ENCODE data around the gene HOXA3. TPM values are rescaled to one million over a fixed set of nuclear protein-coding genes. Genes with fewer than 3 reads are reported as not detected.

HOXA3 gene
- total RNA-seq, 1 donor from 2014 or later: not detected

GRCh38 chr7:27179503-27180430, 27.4 kb upstream of the HOXA3 start:
- DNase-seq (ENCODE audit: low spot score): peak; percentile 33
- Mint-ChIP-seq H3K27me3 (ENCODE audit: insufficient read depth) (peaks cover 66% of the 10 kb centered on the region), H3K36me3 (ENCODE audit: low read depth) (no peaks in the 10 kb centered on the region), H3K4me3 (no peak overlapping the region), H3K4me1 (ENCODE audit: low read depth) (peaks cover 9% of the 10 kb centered on the region), H3K27ac (no peak overlapping the region), H3K9me3 (no peaks in the 10 kb centered on the region)
- intact Hi-C loops (cut with micrococcal nuclease): no loop called here

DNA sequence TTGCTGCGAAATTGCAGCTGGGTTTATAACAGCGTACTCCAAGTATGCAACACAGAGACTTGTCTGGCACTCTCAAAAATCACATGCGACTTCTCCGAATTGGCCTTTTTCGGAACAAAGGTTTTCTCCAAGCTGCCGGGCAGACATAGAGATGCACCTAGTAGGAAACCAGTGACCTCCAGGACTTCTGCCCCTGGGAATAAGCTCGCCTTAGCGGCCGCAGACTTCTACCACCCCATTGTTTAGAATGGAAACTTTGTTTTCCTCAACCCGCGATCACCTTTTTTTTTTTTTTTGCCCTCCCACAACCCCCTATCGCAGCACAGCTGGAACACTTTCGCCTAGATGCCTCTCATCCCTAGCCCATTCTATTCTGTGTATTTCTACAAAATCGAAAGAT, 26.6 kb upstream of the HOXA3 start:
- no peak for DNase-seq (ENCODE audit: low spot score)
- Mint-ChIP-seq H3K9me3 (no peaks in the 10 kb centered on the region), H3K36me3 (ENCODE audit: low read depth) (no peaks in the 10 kb centered on the region), H3K27me3 (ENCODE audit: insufficient read depth) (peaks cover 66% of the 10 kb centered on the region), H3K4me1 (ENCODE audit: low read depth) (peaks cover 9% of the 10 kb centered on the region), H3K4me3 (no peak overlapping the region), H3K27ac (no peak overlapping the region)
- intact Hi-C loops (cut with micrococcal nuclease): no loop called here

GRCh38 chr7:27178366-27178765, 26.0 kb upstream of the HOXA3 start:
- DNase-seq (ENCODE audit: low spot score): no peak
- Mint-ChIP-seq H3K27me3 (ENCODE audit: insufficient read depth) (peaks cover 59% of the 10 kb centered on the region), H3K36me3 (ENCODE audit: low read depth) (no peaks in the 10 kb centered on the region), H3K4me3 (no peak overlapping the region), H3K4me1 (ENCODE audit: low read depth) (peaks cover 9% of the 10 kb centered on the region), H3K27ac (no peak overlapping the region), H3K9me3 (no peaks in the 10 kb centered on the region)
- intact Hi-C loops (cut with micrococcal nuclease): no loop called here

GRCh38 chr7:27177795-27178320, 25.5 kb upstream of the HOXA3 start:
- H3K4me3 Mint-ChIP-seq: no peak overlapping the region
- H3K4me1 Mint-ChIP-seq (ENCODE audit: low read depth): peaks cover 9% of the 10 kb centered on the region
- DNase-seq (ENCODE audit: low spot score): no peak
- no peak overlapping the region for H3K27ac Mint-ChIP-seq
- H3K9me3 Mint-ChIP-seq: no peaks in the 10 kb centered on the region
- intact Hi-C loops (cut with micrococcal nuclease): no loop called here
- H3K27me3 Mint-ChIP-seq (ENCODE audit: insufficient read depth): peaks cover 56% of the 10 kb centered on the region
- no peaks in the 10 kb centered on the region for H3K36me3 Mint-ChIP-seq (ENCODE audit: low read depth)

DNA sequence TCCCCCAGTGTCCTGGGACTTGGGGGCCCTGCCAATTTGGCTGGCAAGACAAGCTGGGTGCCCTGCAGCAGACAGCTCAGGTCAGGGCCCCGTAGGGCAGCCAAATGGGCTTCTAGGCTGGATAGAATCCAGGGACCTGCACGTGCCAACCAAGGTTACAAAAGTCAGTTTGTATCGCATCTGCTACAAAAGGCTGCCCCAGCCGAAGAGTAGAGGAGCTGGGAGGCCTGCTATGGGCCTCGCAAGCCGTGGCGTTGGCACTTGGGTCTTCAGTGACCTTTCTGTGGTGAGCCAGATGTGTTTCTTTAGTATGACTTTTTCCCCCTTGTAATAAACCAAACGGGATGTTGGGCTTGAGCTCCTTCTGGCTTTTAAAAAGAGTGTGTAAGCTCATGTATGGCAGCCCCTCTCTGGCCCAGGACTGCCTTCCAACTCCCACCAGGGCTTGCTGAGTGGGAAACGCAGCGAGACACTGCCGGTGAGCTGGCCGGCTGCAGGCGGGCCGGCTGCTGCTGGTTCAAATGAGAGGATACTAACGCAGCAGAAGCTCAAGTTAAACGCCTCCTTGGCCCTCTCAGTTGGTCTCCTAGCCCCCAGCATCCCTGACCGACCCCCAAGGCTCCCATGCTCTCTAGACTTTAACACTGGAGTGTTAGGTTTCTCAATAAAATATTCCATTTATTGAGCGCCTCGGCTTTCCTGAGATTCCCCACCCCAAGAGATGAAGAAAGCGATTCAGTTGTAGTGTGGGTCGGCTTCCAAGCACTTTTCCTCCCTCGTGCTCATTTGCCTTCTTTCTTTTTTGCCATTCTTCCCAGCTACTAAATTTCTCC, 24.8 kb upstream of the HOXA3 start:
- H3K36me3 Mint-ChIP-seq (ENCODE audit: low read depth): no peaks in the 10 kb centered on the region
- intact Hi-C loops (cut with micrococcal nuclease): no loop called here
- H3K27me3 Mint-ChIP-seq (ENCODE audit: insufficient read depth): peaks cover 56% of the 10 kb centered on the region
- H3K27ac Mint-ChIP-seq: no peak overlapping the region
- H3K4me1 Mint-ChIP-seq (ENCODE audit: low read depth): peaks cover 12% of the 10 kb centered on the region
- no peaks in the 10 kb centered on the region for H3K9me3 Mint-ChIP-seq
- H3K4me3 Mint-ChIP-seq: no peak overlapping the region
- no peak for DNase-seq (ENCODE audit: low spot score)

- H3K4me3 Mint-ChIP-seq: no peak overlapping the region
- H3K9me3 Mint-ChIP-seq: no peaks in the 10 kb centered on the region
- peaks cover 17% of the 10 kb centered on the region for H3K4me1 Mint-ChIP-seq (ENCODE audit: low read depth)
- intact Hi-C loops (cut with micrococcal nuclease): no loop called here
- DNase-seq (ENCODE audit: low spot score): no peak
- H3K27ac Mint-ChIP-seq: no peak overlapping the region
- H3K36me3 Mint-ChIP-seq (ENCODE audit: low read depth): peaks cover 2% of the 10 kb centered on the region
- peaks cover 61% of the 10 kb centered on the region for H3K27me3 Mint-ChIP-seq (ENCODE audit: insufficient read depth)
Observed at GRCh38 chr7:27176524-27176845, 24.1 kb upstream of the HOXA3 start.

DNA sequence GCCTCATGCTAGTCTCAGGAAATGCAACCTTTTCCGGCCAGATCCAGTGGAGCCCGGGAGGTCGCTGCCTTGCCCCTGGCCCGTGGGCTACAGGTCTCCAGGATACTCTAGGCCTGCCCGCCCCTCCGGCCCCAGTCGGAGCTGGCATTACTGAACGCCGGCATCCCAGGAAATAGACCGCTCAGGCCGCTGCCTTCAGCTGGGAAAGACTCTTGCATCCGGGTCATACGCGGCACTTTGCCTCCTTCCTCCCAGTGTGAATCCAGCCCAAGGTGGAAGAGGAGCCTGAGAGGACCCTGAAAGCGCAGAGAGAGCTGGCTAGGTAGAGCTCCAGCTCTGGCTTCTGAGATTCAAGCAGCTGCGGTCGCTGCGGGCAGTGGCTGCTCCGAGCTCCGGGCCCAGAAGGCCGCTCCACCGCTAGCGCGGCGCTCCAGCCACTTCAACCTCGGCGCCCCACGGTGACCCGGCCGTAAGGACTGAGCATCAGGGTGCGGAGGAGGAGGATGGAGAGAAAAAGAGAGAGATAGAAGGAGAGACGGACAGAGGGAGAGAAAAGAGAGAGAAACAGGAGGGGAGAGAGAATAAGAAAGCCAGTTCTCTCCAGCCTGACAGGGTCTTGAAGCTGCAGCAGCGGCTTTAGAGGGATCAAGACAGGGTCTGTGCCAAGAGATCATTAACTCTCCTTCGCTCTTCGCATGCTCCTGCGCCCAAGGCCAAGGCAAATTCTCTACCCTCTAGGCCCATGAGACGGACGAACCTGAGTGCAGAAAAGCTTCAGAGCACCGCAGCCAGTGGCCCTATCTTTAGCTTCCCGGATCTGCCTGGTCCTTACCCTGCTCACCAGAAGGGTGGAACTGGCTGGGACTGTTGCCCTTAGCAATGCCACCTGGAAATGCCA, 23.5 kb upstream of the HOXA3 start:
- Mint-ChIP-seq H3K27ac (no peak overlapping the region), H3K4me3 (no peak overlapping the region), H3K4me1 (ENCODE audit: low read depth) (peaks cover 17% of the 10 kb centered on the region), H3K27me3 (ENCODE audit: insufficient read depth) (peaks cover 60% of the 10 kb centered on the region), H3K36me3 (ENCODE audit: low read depth) (peaks cover 2% of the 10 kb centered on the region), H3K9me3 (no peaks in the 10 kb centered on the region)
- DNase-seq (ENCODE audit: low spot score): no peak
- intact Hi-C loops (cut with micrococcal nuclease): no loop called here

GRCh38 chr7:27174874-27175625, 22.7 kb upstream of the HOXA3 start:
- H3K27me3 Mint-ChIP-seq (ENCODE audit: insufficient read depth): peaks cover 62% of the 10 kb centered on the region
- peaks cover 2% of the 10 kb centered on the region for H3K36me3 Mint-ChIP-seq (ENCODE audit: low read depth)
- H3K27ac Mint-ChIP-seq: peak overlapping the region; percentile 29
- DNase-seq (ENCODE audit: low spot score): no peak
- no peaks in the 10 kb centered on the region for H3K9me3 Mint-ChIP-seq
- peaks cover 17% of the 10 kb centered on the region for H3K4me1 Mint-ChIP-seq (ENCODE audit: low read depth)
- H3K4me3 Mint-ChIP-seq: no peak overlapping the region
- intact Hi-C loops (cut with micrococcal nuclease): loop anchor here (1.0 kb wide), 1 partner anchor 9 kb away; no protein-coding TSS in a partner anchor

DNA sequence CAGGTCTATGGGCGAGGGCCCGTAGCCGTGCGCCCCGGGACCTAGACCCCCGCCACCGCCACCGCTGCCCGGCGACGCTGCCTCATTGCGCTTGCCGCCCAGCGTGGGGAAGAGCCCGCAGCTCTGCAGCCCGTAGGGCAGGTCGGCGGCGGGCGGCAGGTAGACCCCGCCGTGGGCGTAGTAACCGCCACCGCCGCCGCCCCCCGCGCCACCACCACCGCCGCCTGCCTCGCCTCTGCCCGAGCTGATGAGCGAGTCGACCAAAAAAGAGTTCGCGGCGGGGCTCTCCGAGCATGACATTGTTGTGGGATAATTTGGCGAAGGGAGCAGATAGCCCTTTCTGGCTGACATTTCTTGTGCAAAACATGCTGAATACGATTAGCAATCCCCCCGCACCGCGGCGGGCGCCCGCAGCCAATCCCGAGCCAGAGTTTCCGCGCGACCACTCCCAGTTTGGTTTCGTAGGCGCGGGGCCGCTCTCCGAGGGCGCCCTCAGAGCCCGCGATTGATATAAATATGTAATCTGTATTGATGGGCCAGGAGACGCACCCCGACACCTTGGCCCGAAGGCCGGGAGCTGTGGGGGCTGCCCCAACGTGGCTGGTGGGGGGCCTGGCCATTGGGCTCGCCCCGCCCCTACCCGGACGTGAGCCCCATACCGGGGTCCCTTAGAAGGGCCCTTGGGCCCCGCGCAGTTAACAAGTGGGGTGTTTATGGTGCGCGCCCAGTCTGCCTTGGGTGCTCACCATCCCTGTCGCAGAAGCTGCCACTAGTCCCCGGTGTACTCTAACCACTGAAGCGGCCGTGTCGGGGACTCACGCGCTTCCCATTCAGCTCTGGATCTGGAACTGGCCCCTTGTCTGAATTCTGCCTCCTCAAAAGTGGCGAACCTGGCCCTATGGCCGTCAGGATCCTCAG, 21.8 kb upstream of the HOXA3 start, which contains the start of gene HOXA10:
Gene HOXA10, minus strand, starts transcription at position 365 of the 918 bp plus-strand sequence. Its CDS starts 14 bp downstream, at position 351.
- peaks cover 55% of the 10 kb centered on the region for H3K27me3 Mint-ChIP-seq (ENCODE audit: insufficient read depth)

DNA sequence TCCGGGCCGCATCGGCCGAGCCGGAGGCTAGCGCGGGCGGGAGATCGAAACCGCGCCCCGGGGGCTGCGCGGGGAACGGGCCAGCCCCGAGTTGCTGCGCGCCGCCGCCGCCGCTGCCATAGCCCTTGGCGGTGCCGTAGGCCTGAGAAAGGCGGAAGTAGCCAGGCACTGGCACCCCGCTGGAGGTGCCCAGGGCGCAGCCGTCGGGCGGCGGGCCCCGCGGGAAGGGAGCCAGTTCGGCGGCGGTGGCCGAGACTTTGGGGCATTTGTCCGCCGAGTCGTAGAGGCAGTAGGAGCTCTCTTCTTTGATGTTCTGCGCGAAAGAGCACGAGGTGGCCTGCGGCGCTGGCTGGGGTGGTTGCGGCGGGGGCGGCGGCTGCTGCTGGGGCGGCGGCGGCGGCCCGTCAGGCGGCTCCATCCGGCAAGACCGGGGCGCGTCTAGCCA, 21.1 kb upstream of the HOXA3 start:
- H3K36me3 Mint-ChIP-seq (ENCODE audit: low read depth): peaks cover 4% of the 10 kb centered on the region
- H3K27me3 Mint-ChIP-seq (ENCODE audit: insufficient read depth): peaks cover 52% of the 10 kb centered on the region
- DNase-seq (ENCODE audit: low spot score): no peak
- no peaks in the 10 kb centered on the region for H3K9me3 Mint-ChIP-seq
- H3K4me3 Mint-ChIP-seq: no peak overlapping the region
- H3K27ac Mint-ChIP-seq: no peak overlapping the region
- intact Hi-C loops (cut with micrococcal nuclease): loop anchor here (2.0 kb wide), 2 partner anchors 17 to 67 kb away; partner anchors contain the start of gene HOXA7
- peaks cover 8% of the 10 kb centered on the region for H3K4me1 Mint-ChIP-seq (ENCODE audit: low read depth)

More for the DNA sequence above, 21.8 kb upstream of the HOXA3 start, which contains the start of gene HOXA10:
- no peak within 1 kb of the TSS for H3K4me3 Mint-ChIP-seq
- H3K36me3 Mint-ChIP-seq (ENCODE audit: low read depth): peaks cover 2% of the 10 kb centered on the region
- no peak for DNase-seq (ENCODE audit: low spot score)
- intact Hi-C loops (cut with micrococcal nuclease): loop anchor here (1.0 to 2.0 kb wide), 3 partner anchors 10 to 67 kb away; partner anchors contain the start of gene HOXA7
- H3K9me3 Mint-ChIP-seq: no peaks in the 10 kb centered on the region
- peaks cover 9% of the 10 kb centered on the region for H3K4me1 Mint-ChIP-seq (ENCODE audit: low read depth)
- peak within 1 kb of the TSS; percentile 29 for H3K27ac Mint-ChIP-seq

All from activated T-helper 1 cell treated with anti-CD3 and anti-CD28 coated beads, Interleukin-12 subunit alpha, Interleukin-12 subunit beta, Interleukin-2, Interleukin-4 antibody, amounts not matched to agents 30 ng/mL and 10 ng/mL and 1 ng/mL, durations not matched to agents 14 hours and 24 hours and 36 hours (primary cell).